ENCODE measurements around the gene DPH6. TPM values are rescaled to one million over a fixed set of nuclear protein-coding genes. Genes with fewer than 3 reads are reported as not detected.

The DPH6 gene
- total RNA-seq, 1 experiment from 2014 or later, result 20.3 TPM

- intact Hi-C loops (cut with micrococcal nuclease), result no loop called here
- TF ChIP-seq CTCF (IDR thresholded peaks at IDR 0.05; ENCODE audit: unreplicated experiment), result no peak
Observed at GRCh38 chr15:35550957-35551356, 5.0 kb upstream of the DPH6 start.

GRCh38 chr15:35549567-35549966, 3.6 kb upstream of the DPH6 start:
- Mint-ChIP-seq H3K36me3 (ENCODE audit: insufficient read depth, unreplicated experiment) (peaks cover 7% of the 10 kb centered on the region), H3K4me3 (ENCODE audit: unreplicated experiment) (no peak overlapping the region), H3K4me1 (ENCODE audit: insufficient read depth, unreplicated experiment) (peaks cover 15% of the 10 kb centered on the region), H3K9me3 (ENCODE audit: unreplicated experiment) (no peaks in the 10 kb centered on the region), H3K27me3 (ENCODE audit: insufficient read depth, unreplicated experiment) (no peaks in the 10 kb centered on the region), H3K27ac (ENCODE audit: low read depth, unreplicated experiment) (no peak overlapping the region)
- no peak for DNase-seq (ENCODE audit: unreplicated experiment)
- ChIA-PET CTCF (no interaction called here), POLR2A (no interaction called here)
- TF ChIP-seq CTCF (IDR thresholded peaks at IDR 0.05; ENCODE audit: unreplicated experiment), result no peak
- BruUV-seq (replicated peaks), result no TSS peak
- intact Hi-C loops (cut with micrococcal nuclease), result loop anchor here (5.0 kb wide), 1 partner anchor 203 kb away; no protein-coding TSS in a partner anchor

More at GRCh38 chr15:35550957-35551356, 5.0 kb upstream of the DPH6 start:
- no peak for DNase-seq (ENCODE audit: unreplicated experiment)
- H3K9me3 Mint-ChIP-seq (ENCODE audit: unreplicated experiment), result no peaks in the 10 kb centered on the region
- H3K36me3 Mint-ChIP-seq (ENCODE audit: insufficient read depth, unreplicated experiment), result no peaks in the 10 kb centered on the region
- H3K4me3 Mint-ChIP-seq (ENCODE audit: unreplicated experiment), result no peak overlapping the region
- POLR2A ChIA-PET, result no interaction called here
- CTCF ChIA-PET, result no interaction called here
- H3K27ac Mint-ChIP-seq (ENCODE audit: low read depth, unreplicated experiment), result no peak overlapping the region
- no peaks in the 10 kb centered on the region for H3K27me3 Mint-ChIP-seq (ENCODE audit: insufficient read depth, unreplicated experiment)
- H3K4me1 Mint-ChIP-seq (ENCODE audit: insufficient read depth, unreplicated experiment), result peaks cover 12% of the 10 kb centered on the region
- no TSS peak for BruUV-seq (replicated peaks)

- intact Hi-C loops (cut with micrococcal nuclease), result loop anchor here (5.0 kb wide), 1 partner anchor 204 kb away; no protein-coding TSS in a partner anchor
- H3K27ac Mint-ChIP-seq (ENCODE audit: low read depth, unreplicated experiment), result no peak overlapping the region
- no peak overlapping the region for H3K4me3 Mint-ChIP-seq (ENCODE audit: unreplicated experiment)
- H3K9me3 Mint-ChIP-seq (ENCODE audit: unreplicated experiment), result no peaks in the 10 kb centered on the region
- TF ChIP-seq CTCF (IDR thresholded peaks at IDR 0.05; ENCODE audit: unreplicated experiment), result no peak
- H3K36me3 Mint-ChIP-seq (ENCODE audit: insufficient read depth, unreplicated experiment), result peaks cover 10% of the 10 kb centered on the region
- ChIA-PET CTCF (no interaction called here), POLR2A (interaction anchor here (0.7 kb wide), 1 partner anchor 61 kb away, joined by 3 read pairs; no protein-coding TSS in a partner anchor)
- BruUV-seq (replicated peaks), result no TSS peak
- DNase-seq (ENCODE audit: unreplicated experiment), result peak; percentile 8
- peaks cover 17% of the 10 kb centered on the region for H3K4me1 Mint-ChIP-seq (ENCODE audit: insufficient read depth, unreplicated experiment)
- no peaks in the 10 kb centered on the region for H3K27me3 Mint-ChIP-seq (ENCODE audit: insufficient read depth, unreplicated experiment)
Observed at GRCh38 chr15:35548435-35548834, 2.5 kb upstream of the DPH6 start.

- Mint-ChIP-seq H3K4me3 (ENCODE audit: unreplicated experiment) (no peak overlapping the region), H3K27me3 (ENCODE audit: insufficient read depth, unreplicated experiment) (no peaks in the 10 kb centered on the region), H3K9me3 (ENCODE audit: unreplicated experiment) (no peaks in the 10 kb centered on the region), H3K27ac (ENCODE audit: low read depth, unreplicated experiment) (no peak overlapping the region), H3K4me1 (ENCODE audit: insufficient read depth, unreplicated experiment) (peaks cover 17% of the 10 kb centered on the region), H3K36me3 (ENCODE audit: insufficient read depth, unreplicated experiment) (peaks cover 12% of the 10 kb centered on the region)
- ChIA-PET POLR2A (interaction anchor here (0.7 to 1.9 kb wide), 4 partner anchors 39 to 1554 kb away, joined by 3 to 4 read pairs (median 3); no protein-coding TSS in a partner anchor), CTCF (interaction anchor here (0.5 to 1.3 kb wide), 4 partner anchors 74 to 469 kb away, joined by 3 to 4 read pairs (median 3); no protein-coding TSS in a partner anchor)
- DNase-seq (ENCODE audit: unreplicated experiment), result no peak
- TF ChIP-seq CTCF (IDR thresholded peaks at IDR 0.05; ENCODE audit: unreplicated experiment), result no peak
- intact Hi-C loops (cut with micrococcal nuclease), result loop anchor here (5.0 kb wide), 1 partner anchor 204 kb away; no protein-coding TSS in a partner anchor
- no TSS peak for BruUV-seq (replicated peaks)
Observed at GRCh38 chr15:35547775-35548364, 1.9 kb upstream of the DPH6 start.

All from MCF 10A (cell line).